ENCODE data around the gene ZBTB38.

ZBTB38 gene

DNA sequence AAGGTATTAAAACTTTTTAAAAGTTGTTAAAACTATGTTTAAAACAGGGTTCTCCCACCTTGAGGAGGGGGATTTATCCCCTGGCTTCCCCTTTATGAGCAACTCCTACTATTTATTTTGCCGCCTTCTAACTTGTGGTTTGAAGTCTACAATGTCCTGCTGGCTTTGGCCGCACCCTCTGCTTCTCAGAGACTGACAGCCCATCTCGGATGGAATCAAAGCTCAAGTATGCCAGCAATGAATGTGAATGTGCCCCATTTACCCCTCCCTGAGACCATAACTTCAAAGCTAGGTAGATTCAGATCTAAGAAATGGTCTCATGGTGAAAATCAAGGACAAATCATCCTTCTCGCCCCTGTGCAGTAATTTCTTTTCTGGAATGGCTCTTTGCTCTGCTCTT, 10.3 kb downstream of the ZBTB38 start:
- no peak for TF ChIP-seq CTCF (IDR thresholded peaks at IDR 0.05)

GRCh38 chr3:141379250-141379966, 11.1 kb downstream of the ZBTB38 start:
- Histone ChIP-seq H3K9me3 (no peaks in the 10 kb centered on the region), H3K4me3 (no peak overlapping the region), H3K4me1 (peaks cover 0 to 42% (median 11%) of the 10 kb centered on the region in 4 donors), H3K27me3 (no peaks in the 10 kb centered on the region), H3K36me3 (peaks cover 8 to 32% (median 24%) of the 10 kb centered on the region in 3 donors), H3K27ac (no peak overlapping the region)
- no peak for TF ChIP-seq CTCF (IDR thresholded peaks at IDR 0.05)
- no peak for DNase-seq
- intact Hi-C loops (cut with DNase I; ENCODE audit: low total_unique reads): no loop called here

More for the DNA sequence above, 10.3 kb downstream of the ZBTB38 start:
- intact Hi-C loops (cut with DNase I; ENCODE audit: low total_unique reads): no loop called here
- H3K36me3 ChIP-seq: peaks cover 8 to 32% (median 24%) of the 10 kb centered on the region in 3 donors
- no peaks in the 10 kb centered on the region for H3K27me3 ChIP-seq
- no peak overlapping the region for H3K4me3 ChIP-seq
- DNase-seq: no peak
- H3K9me3 ChIP-seq: no peaks in the 10 kb centered on the region
- peaks cover 0 to 42% (median 9%) of the 10 kb centered on the region in 4 donors for H3K4me1 ChIP-seq
- no peak overlapping the region for H3K27ac ChIP-seq

GRCh38 chr3:141380279-141380678, 12.0 kb downstream of the ZBTB38 start:
- Histone ChIP-seq H3K27me3 (no peaks in the 10 kb centered on the region), H3K4me1 (peaks cover 0 to 42% (median 13%) of the 10 kb centered on the region in 4 donors), H3K27ac (no peak overlapping the region), H3K9me3 (no peaks in the 10 kb centered on the region), H3K4me3 (no peak overlapping the region), H3K36me3 (peaks cover 8 to 32% (median 24%) of the 10 kb centered on the region in 3 donors)
- intact Hi-C loops (cut with DNase I; ENCODE audit: low total_unique reads): no loop called here
- no peak for DNase-seq
- no peak for TF ChIP-seq CTCF (IDR thresholded peaks at IDR 0.05)

GRCh38 chr3:141380987-141381386, 12.7 kb downstream of the ZBTB38 start:
- intact Hi-C loops (cut with DNase I; ENCODE audit: low total_unique reads): no loop called here
- H3K9me3 ChIP-seq: no peaks in the 10 kb centered on the region
- TF ChIP-seq CTCF (IDR thresholded peaks at IDR 0.05): no peak
- no peak overlapping the region for H3K4me3 ChIP-seq
- peak overlapping the region in 1 of 2 donors; percentile 74 for H3K27ac ChIP-seq
- H3K4me1 ChIP-seq: peaks cover 0 to 42% (median 15%) of the 10 kb centered on the region in 4 donors
- H3K27me3 ChIP-seq: no peaks in the 10 kb centered on the region
- DNase-seq: no peak
- H3K36me3 ChIP-seq: peaks cover 8 to 29% (median 19%) of the 10 kb centered on the region in 3 donors

GRCh38 chr3:141382571-141382970, 14.3 kb downstream of the ZBTB38 start:
- peaks cover 0 to 15% (median 13%) of the 10 kb centered on the region in 3 donors for H3K36me3 ChIP-seq
- peak overlapping the region; percentile 70 to 74 for H3K27ac ChIP-seq
- no peaks in the 10 kb centered on the region for H3K27me3 ChIP-seq
- no peaks in the 10 kb centered on the region for H3K9me3 ChIP-seq
- no peak for TF ChIP-seq CTCF (IDR thresholded peaks at IDR 0.05)
- intact Hi-C loops (cut with DNase I; ENCODE audit: low total_unique reads): no loop called here
- DNase-seq: no peak
- H3K4me1 ChIP-seq: peaks cover 0 to 57% (median 21%) of the 10 kb centered on the region in 4 donors
- no peak overlapping the region for H3K4me3 ChIP-seq
